ENCODE measurements around the gene ZSWIM6.

The ZSWIM6 gene

DNA sequence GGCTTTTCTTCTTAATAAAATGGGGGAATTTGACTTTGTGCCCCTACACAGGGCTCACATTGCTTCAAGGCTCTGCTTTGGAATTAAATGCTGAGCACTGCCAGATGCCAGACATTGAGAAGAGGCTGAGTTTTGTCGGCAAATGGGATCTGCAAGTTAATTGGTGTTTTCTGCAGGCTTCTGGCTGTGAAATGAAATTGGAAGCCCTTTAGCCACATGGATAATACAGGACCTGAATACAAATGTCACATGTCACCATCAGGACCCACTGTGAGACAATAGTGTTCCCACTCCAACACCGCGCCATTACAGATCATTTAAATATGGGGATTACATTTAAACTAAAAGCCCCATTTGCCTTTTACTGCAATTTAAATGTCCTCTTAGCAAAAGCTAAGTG, 164.4 kb downstream of the ZSWIM6 start:
- DNase-seq: no peak

DNA sequence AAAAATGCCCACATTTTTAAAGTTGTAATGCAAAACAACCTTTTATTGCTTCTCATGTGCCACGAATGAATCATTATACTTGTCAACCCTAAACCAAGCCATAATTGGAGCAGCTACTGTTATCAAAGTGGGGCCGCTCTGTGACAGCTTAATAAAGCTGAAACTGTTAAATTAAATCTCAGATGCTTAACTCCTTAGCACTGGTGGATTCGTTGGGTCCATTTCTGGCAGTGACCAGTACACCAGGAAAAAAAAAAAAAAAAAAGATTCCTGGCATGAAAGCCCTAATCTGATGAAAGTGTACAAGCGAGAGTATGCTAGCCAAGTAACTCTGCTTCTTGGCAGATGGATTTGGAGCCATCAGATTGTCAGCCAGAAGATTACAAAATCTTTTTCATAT, 164.8 kb downstream of the ZSWIM6 start:
- DNase-seq: no peak

DNA sequence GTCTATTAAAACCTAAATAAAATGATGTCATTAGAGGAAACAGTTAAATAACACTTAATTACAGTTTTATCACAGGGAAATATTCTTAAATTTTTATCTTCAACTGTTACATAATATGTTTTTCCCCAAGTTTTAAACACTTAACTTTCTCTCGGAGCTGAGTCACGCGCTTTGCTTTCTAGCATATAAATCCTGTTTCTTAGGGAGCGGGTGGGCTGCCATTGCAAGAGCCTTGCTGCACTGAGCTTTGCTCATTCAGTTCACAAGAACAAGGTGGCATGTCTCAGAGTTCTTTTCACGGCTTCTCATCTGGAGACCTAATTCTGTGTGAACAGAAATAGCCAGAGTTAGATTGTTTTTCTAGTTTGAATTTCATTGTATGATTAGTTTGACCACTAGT, 166.1 kb downstream of the ZSWIM6 start:
- no peak for DNase-seq

DNA sequence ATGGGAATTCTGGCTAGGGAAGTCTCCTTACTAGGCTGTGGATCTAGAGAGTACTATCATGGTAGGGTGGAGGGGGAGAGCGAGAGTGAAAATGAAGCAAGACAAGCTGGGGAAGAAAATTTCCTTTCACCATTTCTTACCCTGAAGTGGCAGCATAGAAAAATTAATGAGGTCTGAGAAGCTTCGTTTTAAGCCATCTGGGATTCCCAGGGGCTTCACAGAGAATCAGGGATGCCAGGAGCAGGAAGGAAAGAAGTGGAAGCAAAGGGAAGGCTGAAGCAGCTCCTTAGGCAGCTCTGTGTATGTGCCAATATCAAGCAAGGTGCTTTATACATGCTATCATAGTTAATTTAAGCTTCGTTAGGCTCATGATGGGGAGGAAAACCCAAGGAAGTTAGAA, 169.9 kb downstream of the ZSWIM6 start:
- no peak for DNase-seq

DNA sequence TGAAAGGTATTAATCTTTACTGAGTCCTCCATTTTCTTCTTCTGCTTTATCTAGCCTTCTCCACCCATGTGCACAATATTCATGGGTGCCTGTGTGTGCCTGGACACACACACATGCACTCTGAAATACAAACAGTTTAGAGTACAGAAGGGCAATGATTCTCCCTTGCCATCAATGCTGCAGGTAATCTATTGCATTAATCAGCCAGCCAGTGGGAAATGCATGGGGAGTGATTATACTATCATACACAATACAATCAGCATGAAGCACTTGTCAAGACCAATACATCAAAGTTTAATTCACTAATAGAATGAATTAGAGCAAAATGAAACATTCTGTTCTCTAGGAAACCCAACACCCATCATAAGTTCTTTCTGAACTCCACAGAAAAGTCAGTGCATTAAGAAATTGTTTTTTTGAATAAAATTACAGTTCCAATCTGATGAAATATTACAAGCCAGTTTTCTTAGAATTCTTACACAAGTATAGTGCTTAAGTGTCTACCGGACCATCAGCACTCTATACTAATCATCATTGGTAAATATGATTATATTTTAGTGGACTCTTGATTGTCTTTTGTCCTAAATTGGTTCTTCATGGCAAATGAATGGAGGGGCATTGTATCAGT, 172.2 kb downstream of the ZSWIM6 start:
- no peak for DNase-seq

DNA sequence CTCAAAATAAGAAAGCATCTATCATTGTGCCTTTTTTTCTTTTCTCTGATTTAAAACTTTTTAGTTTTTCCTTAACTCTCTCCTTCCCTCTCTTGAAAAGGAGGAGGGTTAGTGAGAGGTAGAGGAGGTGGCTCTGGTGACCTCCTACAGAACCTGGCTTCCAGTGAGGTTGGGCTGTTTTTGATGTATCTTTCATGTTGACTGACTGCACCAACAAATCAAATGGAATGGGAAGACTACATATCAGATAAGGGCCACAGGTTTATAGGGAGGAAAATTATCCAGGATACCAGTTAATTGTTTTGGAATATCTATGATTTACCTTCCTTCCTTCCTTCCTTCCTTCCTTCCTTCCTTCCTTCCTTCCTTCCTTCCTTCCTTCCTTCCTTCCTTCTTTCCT, 173.2 kb downstream of the ZSWIM6 start:
- no peak for DNase-seq

DNA sequence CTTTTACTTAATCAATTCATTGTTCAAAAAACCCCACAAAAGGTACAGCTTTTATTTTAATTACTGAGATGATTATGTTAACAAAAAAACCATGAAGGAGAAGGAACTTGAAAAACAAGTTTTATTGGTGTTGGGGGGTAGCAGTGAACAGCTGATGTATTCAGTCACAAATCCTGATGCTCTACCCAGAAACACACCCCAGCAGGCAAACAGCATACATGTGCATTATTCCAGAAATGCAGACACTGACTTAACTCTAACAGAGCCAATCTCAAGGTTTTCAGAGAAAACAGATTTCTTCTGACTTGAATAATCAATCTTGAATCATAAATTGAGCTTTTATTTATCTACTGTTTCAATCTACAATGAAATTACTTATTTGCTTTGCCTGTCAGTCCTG, 175.2 kb downstream of the ZSWIM6 start:
- no peak for DNase-seq

DNA sequence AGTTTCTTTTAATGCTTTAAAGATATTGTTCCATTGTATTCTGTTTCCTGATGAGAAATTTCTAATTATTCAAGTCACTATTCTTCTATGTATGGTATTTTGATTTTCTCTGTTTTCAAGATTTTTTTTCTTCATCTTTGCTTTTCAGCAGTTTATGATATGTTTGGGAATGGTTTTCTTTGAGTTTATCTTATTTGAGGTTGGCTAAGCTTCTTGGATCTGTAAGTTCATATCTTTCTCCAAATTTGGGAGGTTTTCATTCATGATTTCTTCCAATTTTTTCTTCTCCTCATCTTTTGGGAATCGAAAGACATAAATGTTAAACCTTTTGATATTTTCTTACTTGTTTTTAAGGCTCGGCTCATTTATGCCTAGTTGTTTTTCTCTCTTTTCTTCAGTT, 184.9 kb downstream of the ZSWIM6 start:
- no peak for DNase-seq

DNA sequence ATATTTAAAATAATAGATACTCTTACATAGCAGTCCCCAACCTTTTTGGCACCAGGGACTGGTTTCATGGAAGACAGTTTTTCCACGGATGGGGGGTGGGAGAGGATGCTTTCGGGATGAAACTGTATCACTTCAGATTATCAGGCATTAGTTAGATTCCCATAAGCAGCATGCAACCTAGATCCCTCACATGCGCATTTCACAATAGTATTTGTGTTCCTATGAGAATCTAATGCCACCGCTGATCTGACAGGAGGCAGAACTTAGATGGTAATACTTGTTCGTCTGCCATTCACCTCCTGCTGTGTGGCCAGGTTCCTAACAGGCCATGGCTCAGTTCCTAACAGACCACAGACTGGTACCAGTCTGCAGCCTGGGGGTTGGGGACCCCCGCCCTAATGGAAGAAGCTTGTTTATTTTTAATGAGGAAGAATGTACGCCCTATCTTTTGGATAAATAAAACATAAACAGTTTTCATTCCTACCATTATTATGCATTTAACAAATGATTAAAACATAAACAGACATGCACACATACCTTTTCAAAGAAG, 187.7 kb downstream of the ZSWIM6 start:
- no peak for DNase-seq

DNA sequence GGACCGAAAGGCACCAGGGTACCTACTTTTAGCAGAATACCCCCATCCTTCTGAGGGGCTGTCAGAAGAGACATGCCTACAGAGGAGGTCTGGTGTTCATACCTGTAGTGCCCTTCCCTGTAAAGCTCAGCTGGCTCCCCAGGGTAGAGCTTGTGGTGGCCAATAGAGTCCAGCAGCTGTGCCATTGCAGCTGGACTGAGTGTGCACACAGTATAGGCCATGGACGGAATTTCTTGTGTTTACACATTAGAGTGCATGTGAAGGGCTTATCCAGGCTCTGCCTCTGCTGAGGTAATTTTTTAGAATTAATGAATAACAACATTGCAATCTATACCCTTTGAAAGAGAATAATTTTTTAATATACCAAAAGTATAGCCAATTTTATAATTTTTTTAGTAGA, 191.0 kb downstream of the ZSWIM6 start:
- DNase-seq: no peak

DNA sequence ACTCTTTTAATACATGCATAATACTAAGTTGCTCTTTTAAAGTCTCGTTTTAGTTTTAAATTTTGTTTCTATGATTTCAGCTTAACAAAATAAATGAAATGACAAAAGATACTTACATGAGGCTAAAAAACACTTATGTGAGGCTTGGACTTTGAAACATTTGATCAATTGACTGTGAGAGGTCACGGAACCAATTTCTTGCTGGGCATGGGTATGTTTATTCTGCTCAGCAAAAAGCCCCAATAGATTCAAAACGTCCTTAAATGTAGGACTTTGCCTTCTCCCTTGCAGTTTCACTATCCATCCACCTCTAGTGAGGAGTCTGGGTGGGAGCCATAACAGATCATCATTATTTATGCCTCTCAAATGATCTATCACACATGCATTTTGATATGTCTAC, 191.9 kb downstream of the ZSWIM6 start:
- no peak for DNase-seq

DNA sequence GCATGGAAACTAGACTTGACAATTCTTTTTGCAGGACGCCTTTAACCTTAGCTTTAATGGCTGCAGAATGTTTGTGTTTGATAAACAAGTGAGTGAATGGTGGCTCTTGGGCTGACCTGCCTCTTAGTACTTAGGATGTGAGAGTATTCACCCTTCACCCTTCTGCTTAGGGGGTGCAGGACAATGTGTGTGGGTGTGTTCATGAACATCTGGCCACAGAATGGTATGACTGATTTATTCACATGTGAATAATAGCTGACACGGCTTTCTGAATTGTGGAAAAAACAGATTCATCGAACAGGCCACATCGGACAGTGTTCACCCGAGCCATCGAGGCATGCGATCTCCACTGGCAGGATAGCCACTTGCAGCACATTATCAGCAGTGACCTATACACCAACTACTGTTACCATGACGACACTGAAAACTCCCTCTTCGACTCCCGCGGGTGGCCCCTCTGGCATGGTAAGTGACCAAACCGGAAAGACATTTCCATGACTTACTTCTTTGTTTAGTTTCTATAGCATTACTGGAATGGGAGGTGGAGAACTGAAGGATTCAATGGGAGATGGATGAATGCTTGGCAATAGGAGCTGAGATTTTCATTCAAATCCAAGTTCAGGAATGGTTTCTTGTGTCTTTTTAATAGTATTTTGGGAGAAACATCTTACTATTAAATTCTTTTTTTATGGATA, 193.6 kb downstream of the ZSWIM6 start:
- DNase-seq: no peak

DNA sequence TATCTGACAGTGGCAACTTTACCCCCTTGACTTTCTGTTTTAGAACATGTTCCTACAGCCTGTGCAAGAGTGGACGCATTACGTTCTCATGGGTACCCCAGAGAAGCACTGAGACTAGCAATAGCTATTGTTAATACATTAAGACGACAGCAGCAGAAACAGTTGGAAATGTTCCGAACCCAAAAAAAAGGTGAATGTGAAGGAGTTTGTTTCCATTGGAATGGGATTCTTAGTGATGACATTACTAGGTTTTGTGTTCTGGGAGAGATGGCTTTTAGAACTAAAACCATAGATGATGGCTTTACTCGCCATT, 194.1 kb downstream of the ZSWIM6 start:
- DNase-seq: no peak

DNA sequence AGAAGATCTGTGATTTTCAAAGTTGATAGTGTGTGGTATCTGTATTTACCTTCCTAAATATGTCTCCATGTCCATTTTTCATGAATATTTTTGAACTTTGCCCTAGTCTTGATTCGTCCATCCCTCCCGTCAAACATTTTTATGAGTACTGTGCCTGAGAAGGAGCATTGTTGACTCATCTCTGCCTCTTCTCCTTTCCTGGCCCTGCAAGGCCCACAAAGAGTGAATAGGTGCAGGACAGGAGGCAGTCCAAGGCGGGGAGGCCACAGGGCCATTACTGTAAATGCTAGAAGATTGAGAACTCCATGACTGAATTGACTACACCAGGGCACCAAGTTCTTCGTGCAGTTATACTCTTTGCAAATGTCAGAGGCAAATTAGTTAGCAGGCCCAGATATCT, 200.9 kb downstream of the ZSWIM6 start:
- no peak for DNase-seq

DNA sequence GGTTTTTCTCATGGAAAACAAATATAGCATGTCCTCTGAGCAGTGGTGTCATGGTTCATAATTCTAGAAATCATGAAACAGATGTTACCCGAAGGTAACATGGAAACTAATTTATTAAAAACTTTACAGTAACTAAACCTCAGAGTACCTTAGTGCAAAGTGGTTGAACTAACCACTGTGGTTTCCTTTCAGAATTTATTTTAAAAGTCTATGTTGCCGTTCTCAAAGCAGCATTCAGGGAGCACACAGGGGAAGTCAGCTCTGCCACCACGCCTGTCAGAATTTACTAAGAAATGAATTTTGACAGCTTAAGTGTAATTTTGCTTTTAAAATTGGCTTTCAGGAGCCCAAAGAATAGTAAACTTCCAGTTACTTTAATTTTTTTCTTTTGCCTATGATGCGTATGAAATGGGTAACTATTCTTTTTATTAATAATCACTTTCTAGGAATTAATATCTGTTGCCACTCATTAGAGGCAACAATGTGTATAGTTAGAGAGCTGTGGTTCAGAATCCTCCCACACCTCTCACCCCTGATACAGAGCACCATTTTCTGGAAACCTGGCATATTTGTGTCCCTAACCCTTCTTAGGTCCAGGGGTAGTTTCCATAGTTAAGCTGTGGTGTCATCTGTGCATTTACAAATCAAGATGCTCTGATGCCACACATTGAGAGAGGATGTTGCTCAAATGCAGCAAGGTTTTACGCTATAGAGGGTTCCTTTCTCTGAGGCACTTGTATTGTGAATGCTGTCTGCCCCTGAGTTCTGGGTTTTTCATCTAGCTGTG, 202.6 kb downstream of the ZSWIM6 start:
- no peak for DNase-seq

DNA sequence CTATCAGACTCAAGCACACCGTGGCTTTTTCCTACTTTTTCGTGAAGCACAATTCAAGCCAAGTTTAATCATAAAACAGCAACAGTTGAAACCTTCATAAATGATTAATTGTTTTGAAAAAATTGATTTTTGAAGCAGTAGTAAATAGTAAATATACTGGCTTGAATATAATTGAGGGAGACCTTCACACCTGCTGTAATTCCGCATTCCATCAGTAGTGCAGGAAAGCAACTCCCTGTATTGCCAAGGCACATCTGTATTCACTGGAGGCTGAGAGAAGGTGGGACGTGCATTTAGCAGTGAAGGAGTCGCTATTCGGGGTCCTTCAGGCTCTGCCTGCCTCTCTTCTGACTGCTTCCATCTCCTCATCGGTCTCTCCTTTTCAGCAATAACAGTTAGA, 203.8 kb downstream of the ZSWIM6 start:
- no peak for DNase-seq

DNA sequence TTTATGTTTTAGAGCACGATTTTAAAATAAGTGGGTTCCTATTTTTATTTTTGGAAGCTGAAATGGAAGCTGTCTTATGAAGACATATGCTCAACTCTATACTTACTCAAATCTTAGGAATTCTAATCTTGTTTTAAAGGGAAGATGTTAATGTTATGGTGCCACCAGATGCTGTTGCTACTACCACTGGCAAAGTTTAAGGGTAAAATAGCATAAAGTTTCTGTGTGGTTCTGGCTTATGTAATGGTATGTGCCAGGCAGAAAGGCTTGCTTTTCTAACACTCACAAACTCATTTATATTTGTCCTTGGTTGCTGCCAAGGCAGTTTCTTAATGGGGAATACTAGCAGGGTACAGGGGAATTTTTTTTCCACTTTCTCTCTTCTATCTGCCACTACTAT, 204.9 kb downstream of the ZSWIM6 start:
- DNase-seq: no peak

DNA sequence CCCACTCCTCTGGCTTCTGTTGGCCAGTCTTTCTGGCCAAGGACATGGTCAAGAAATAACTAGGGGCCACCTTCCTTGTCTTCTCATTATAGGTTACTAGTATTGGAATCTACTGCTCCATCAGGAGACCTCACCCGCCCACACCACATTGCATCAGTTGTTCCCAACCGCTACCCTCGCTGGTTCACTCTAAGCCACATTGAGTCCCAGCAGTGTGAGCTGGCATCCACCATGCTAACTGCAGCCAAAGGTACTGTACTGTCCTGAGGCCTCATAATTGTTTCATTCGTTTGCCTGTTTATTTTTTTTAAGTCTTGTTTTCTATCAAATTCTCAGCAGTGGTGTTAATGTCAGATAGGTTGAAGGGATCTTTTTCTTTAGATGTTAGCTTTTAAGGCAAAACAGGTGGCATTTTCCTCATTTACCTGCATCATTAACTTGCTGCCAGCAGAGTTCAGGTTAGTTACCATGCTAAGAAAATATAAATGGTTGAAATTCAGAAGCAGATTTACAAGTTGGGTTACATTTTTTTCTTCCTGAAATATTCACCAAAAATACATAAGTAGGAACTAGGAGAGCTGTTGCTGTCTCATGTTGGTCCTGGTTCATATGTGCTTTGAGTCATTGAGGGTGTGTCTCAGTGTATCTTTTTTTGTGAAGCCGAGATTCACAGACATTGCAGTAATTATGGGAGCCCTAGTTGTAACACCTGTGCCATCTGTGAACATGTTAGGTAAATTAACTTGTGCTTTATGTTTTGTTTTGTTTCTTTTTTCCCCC, 206.9 kb downstream of the ZSWIM6 start:
- DNase-seq: no peak

DNA sequence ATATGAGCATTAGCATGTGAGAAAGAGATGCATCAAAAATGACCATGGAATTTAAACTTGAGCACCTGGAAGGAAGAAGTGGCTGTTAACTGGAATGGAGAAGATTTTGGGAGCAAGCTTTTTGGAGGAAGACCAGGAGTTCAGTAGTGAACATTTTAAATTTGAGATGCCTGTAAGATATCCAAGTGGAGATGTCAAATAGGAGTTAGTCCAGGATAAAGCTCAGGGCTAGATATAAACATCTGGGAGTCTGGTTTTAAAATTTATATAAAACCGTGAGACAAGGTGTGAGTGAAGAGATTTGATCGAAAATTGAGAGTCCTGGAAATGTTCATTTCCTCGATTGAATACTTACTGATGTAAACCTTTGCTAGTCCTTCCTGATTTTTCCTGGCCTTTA, 217.5 kb downstream of the ZSWIM6 start:
- DNase-seq: no peak

DNA sequence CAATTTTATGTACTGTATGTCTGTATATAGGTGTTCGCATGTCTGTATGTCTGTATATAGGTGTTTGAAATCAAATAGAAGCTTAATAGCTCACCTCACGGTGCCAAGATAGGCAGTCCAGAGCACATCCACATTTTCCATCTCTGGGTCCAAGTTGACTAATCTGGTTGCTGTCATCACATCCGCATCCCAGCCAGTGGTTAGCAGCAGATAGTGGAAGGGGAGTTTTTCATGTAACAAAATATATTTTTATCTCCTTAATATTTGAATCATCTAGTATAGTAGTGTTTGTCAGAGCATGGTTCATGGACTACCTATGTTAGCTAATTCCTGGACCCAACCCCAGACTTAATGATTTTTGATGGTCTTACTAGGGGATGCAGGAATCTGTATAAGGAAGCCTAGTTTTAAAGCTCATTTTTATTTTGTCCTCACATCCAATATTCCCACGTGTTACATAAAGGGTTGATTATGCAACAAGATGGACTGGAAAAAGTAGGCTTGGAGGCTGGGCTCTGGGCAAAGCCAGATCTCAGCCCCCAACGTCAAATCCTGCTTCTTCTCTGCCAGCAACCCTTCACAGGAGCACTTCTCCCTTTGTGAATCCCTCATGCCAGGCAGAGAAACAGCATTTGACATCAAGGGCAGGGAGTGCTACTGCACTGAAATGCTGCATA, 219.7 kb downstream of the ZSWIM6 start:
- no peak for DNase-seq

DNA sequence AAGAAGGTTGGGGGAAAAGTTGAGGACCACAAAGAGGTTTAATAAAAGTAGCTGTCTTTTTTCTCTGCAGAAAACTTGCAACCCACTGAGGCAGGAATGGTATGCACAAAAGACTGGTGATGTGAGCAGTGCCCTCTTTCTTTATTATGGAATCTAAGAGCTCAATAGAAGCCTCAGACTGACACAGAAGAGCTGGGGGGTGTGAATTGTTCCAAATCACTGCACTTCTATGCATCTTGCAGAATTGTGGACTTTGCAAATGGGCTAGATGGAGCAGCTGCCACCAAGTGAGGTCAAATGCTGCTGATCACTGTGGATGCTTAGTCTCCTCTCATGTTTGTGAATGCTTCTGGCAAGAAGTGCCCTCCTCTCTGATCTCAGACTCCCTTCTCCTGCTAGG, 227.1 kb downstream of the ZSWIM6 start:
- no peak for DNase-seq

DNA sequence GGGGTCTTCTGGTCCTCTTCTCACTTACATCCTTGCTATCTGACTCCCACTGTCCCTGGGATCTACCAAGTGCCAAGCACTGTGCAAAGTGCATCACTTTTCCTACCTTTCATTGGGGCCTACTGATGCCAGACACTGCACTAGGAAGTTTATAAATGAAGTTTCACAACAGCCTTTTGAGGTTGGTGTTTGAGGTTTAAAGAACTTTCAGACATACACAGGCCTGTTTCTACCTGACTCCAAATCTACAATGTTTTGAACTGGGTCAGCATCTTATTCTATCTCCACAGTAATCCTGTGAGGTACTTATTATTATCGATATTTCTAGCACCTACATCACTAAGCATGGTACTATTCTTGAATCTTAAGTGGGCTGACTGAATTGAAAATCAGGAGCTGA, 227.7 kb downstream of the ZSWIM6 start:
- DNase-seq: no peak

DNA sequence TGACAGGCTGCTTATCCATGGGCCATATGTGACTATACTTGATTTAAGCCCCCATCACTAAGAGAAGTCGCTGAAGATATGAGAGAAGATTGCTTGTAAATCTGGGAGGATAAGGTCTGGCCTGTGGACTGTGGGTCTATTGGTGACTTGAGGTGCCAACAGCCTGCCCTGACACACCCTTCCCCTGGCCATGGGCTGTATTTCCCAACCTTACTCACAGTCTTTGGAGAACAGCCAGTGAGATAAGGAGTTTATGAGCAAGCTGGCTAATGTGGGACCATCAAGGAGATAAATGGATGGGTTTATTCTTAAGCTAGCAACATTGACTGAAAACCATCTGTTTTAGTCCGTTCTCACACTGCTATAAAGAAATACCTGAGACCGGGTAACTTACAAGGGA, 231.3 kb downstream of the ZSWIM6 start:
- DNase-seq: no peak

Data from central memory CD4-positive, alpha-beta T cell (primary cell).